ENCODE results near the gene KCNH4.

DNA sequence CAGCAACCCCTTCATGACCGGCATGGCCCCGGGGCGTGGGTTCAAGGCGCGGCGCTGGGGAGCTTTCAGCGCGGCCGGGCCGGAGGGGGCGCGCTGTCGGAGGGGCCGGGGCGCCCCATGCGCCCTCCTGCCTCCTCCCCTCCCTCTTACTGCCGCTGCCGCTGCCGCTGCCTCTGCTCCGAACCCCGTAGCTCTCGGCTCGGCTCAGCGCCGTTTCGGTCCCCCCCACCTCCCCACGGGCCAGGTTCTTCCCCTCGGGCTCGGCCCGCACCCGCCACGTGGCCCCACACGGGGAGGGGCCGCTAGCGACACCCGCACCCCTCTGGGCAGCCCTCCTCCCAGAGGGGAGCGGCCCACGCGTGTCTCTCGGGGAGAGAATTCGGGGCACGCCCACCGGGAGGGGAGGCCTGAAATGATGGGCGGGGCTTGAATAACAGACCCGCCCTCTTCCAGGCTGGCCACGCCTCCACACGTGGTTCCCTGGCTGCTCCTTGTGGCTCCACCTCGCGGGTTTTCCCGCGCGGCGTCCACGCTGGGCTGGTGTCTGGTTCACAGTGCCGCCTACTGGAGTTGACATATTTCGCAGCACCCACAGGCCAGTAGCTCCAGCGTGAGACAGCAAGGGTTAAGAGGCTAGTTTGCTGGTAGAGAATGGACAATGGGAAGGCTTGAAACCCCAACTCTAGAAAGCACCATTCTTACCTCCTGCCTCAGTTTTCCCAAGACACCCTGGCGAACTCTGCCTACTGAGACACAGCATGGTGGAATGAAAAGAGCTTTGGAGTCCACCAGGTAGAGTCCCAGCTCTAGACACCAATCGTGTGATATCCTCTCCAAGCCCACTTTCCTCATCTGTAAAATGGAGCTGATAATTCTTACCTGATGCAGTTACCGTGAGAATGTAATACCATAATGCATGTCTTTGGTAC lies at the start of gene KCNH4:
- TF ChIP-seq, protein P1, sequence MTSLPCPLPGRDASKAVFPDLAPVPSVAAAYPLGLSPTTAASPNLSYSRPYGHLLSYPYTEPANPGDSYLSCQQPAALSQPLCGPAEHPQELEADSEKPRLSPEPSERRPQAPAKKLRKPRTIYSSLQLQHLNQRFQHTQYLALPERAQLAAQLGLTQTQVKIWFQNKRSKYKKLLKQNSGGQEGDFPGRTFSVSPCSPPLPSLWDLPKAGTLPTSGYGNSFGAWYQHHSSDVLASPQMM (CRISPR knock-in tag; IDR thresholded peaks at IDR 0.05), result no peak
- peak in 1 of 2 experiments; percentile 71; a peak in 1 of 4 replicates for TF ChIP-seq BCLAF1 (IDR thresholded peaks at IDR 0.05; ENCODE audit: borderline replicate concordance in 1 of 2, control insufficient read depth in 1 of 2, low read depth in 2 of 2, low read length in 1 of 2)
- TF ChIP-seq TCF7L2 (IDR thresholded peaks at IDR 0.05; ENCODE audit: low read depth, low read length), result no peak
- TF ChIP-seq ZBTB1 (CRISPR knock-in tag; IDR thresholded peaks at IDR 0.05; ENCODE audit: borderline replicate concordance, low read depth), result no peak

Measured in K562 (cell line).